OCI-LY7 (cell line): Measurements from ENCODE around the gene MYO7A. TPM values are rescaled to one million over a fixed set of nuclear protein-coding genes. Genes with fewer than 3 reads are reported as not detected.

ENCODE experiments used
- BruUV-seq: library from RNA; stranded (reverse); fragments of 400-500 nt; replicated peaks from 2 replicates; lab custom pipeline; 2021; lab: Mats Ljungman, UMichigan
- CTCF ChIA-PET: fragments of 300-600 bp; sonication (Branson Sonifier 250); formaldehyde crosslinking; loops from one replicate; lab custom pipeline; 2022; ENCODE audit warnings: antibody characterized with exemption; ENCODE audit not compliant: unreplicated experiment; lab: Charles Lee
- POLR2A ChIA-PET: fragments of 300-600 bp; sonication (Branson Sonifier 250); formaldehyde crosslinking; loops from one replicate; lab custom pipeline; 2022; ENCODE audit warnings: antibody characterized with exemption; lab: Charles Lee
- DNase-seq: peaks from one replicate; pipeline ENCODE4 v3.0.0-alpha.2; 2015; ENCODE audit warnings: low spot score
- H2AFZ ChIP-seq: fragments of 200-600 bp; sonication (generic), shearing (Covaris generic); 2 replicates; pipeline ENCODE4 v1.6.1; 2014; ENCODE audit warnings: mild to moderate bottlenecking, antibody characterized with exemption, low read length, moderate library complexity
- H3K27ac ChIP-seq: fragments of 200-600 bp; sonication (generic); 2 replicates; pipeline ENCODE4 v1.5.1; 2014; ENCODE audit warnings: mixed run types, low read depth, mild to moderate bottlenecking, moderate library complexity, low read length, inconsistent platforms; ENCODE audit not compliant: poor library complexity, severe bottlenecking
- H3K36me3 ChIP-seq: fragments of 200-600 bp; sonication (generic); 2 replicates; pipeline ENCODE4 v1.6.1; 2014; ENCODE audit warnings: mild to moderate bottlenecking, antibody characterized with exemption, low read length, moderate library complexity, mixed read lengths; ENCODE audit not compliant: insufficient read depth
- H3K4me1 ChIP-seq: fragments of 200-600 bp; sonication (generic); 2 replicates; pipeline ENCODE4 v1.5.1; 2014; ENCODE audit warnings: mild to moderate bottlenecking, low read length; ENCODE audit not compliant: insufficient read depth, poor library complexity, severe bottlenecking
- H3K4me2 ChIP-seq: fragments of 200-600 bp; sonication (generic); 2 replicates; pipeline ENCODE4 v1.6.1; 2014; ENCODE audit warnings: mild to moderate bottlenecking, low read length
- H3K4me3 ChIP-seq: fragments of 200-600 bp; sonication (generic); 2 replicates; pipeline ENCODE4 v1.5.1; 2014; ENCODE audit warnings: mild to moderate bottlenecking, low read depth, low read length; ENCODE audit not compliant: poor library complexity, severe bottlenecking
- H3K79me2 ChIP-seq: fragments of 200-600 bp; sonication (generic); 2 replicates; pipeline ENCODE4 v1.6.1; 2016; ENCODE audit warnings: low read depth, mild to moderate bottlenecking, low read length, moderate library complexity, mixed read lengths; ENCODE audit not compliant: insufficient read depth
- H3K9me2 ChIP-seq: fragments of 200-600 bp; sonication (generic); 2 replicates; pipeline ENCODE4 v1.6.1; 2016; ENCODE audit warnings: mild to moderate bottlenecking, low read length, mixed read lengths; ENCODE audit not compliant: insufficient read depth
- H3K9me3 ChIP-seq: fragments of 200-600 bp; sonication (generic); 2 replicates; pipeline ENCODE4 v1.6.1; 2014; ENCODE audit warnings: mild to moderate bottlenecking, mixed run types, low read length, mixed read lengths
- H4K20me1 ChIP-seq: fragments of 200-600 bp; sonication (generic); 2 replicates; pipeline ENCODE4 v1.6.1; 2014; ENCODE audit warnings: mild to moderate bottlenecking, antibody characterized with exemption, low read length, moderate library complexity, mixed read lengths; ENCODE audit not compliant: insufficient read depth
- CTCF ChIP-seq: fragments of 200-600 bp; sonication (generic); conservative IDR thresholded peaks from 2 replicates; pipeline ENCODE4 v1.5.1; 2014; ENCODE audit warnings: mild to moderate bottlenecking, antibody characterized with exemption, low read length, moderate library complexity, mixed read lengths
- EZH2phosphoT487 ChIP-seq: fragments of 200-600 bp; sonication (generic); IDR thresholded peaks from 2 replicates; pipeline ENCODE4 v1.6.1; 2018; ENCODE audit warnings: low read depth, borderline replicate concordance, mild to moderate bottlenecking, mixed run types, antibody characterized with exemption, low read length, moderate library complexity, mixed read lengths
- intact Hi-C: fragments of 100-400 bp; cut with micrococcal nuclease; formaldehyde crosslinking; loops from one replicate; pipeline ENCODE4 v1.10.0; 2022; ENCODE audit not compliant: unreplicated experiment
- total RNA-seq, 2 experiments: library from RNA; depleted of rRNA in 1 of 2; stranded (reverse); fragments of >200 nt in 1 of 2; shearing (Covaris generic) in 1 of 2; gene quantifications; 2 replicates each; pipeline ENCODE4 v1.2.3, GENCODE V29; 2014 to 2022

MYO7A gene
- total RNA-seq, 2 experiments from 2014 or later, result not detected

- Histone ChIP-seq H3K79me2 (no peaks in the 10 kb centered on the region), H3K4me3 (no peak overlapping the region), H4K20me1 (no peaks in the 10 kb centered on the region), H2AFZ (no peak overlapping the region), H3K36me3 (no peaks in the 10 kb centered on the region), H3K27ac (no peak overlapping the region), H3K9me2 (no peaks in the 10 kb centered on the region), H3K4me1 (no peaks in the 10 kb centered on the region), H3K9me3 (no peaks in the 10 kb centered on the region), H3K4me2 (no peak overlapping the region)
- no TSS peak for BruUV-seq
- CTCF ChIA-PET, result no interaction called here
- no peak for TF ChIP-seq CTCF
- no peak for TF ChIP-seq EZH2phosphoT487
- no peak for DNase-seq
- POLR2A ChIA-PET, result no interaction called here
- intact Hi-C loops, result no loop called here
Measured at GRCh38 chr11:77212314-77213007, 84.4 kb downstream of the MYO7A start.

GRCh38 chr11:77213029-77213579 is 85.1 kb downstream of the MYO7A start:
- no peak for DNase-seq
- no peak overlapping the region for H2AFZ ChIP-seq
- H3K9me2 ChIP-seq, result no peaks in the 10 kb centered on the region
- intact Hi-C loops, result no loop called here
- H3K27ac ChIP-seq, result no peak overlapping the region
- POLR2A ChIA-PET, result no interaction called here
- TF ChIP-seq CTCF (no peak), EZH2phosphoT487 (no peak)
- no peaks in the 10 kb centered on the region for H3K9me3 ChIP-seq
- H3K79me2 ChIP-seq, result no peaks in the 10 kb centered on the region
- H3K4me3 ChIP-seq, result no peak overlapping the region
- no peaks in the 10 kb centered on the region for H3K4me1 ChIP-seq
- CTCF ChIA-PET, result no interaction called here
- H3K36me3 ChIP-seq, result no peaks in the 10 kb centered on the region
- H4K20me1 ChIP-seq, result no peaks in the 10 kb centered on the region
- no TSS peak for BruUV-seq
- no peak overlapping the region for H3K4me2 ChIP-seq
